Spleen (tissue), 11 donors: ENCODE results near the gene MYO15A. TPM values are rescaled to one million over a fixed set of nuclear protein-coding genes. Genes with fewer than 3 reads are reported as not detected.
A peak's percentile ranks its signal among the peaks of the same experiment; 100 is the strongest.

ENCODE experiments used
- DNase-seq: peaks from one replicate; pipeline ENCODE4 v3.0.0-alpha.2; 2020
- H3K27ac ChIP-seq, 8 donors: fragments of 200-600 bp; sonication (generic) in 7 of 8; 1 replicate in 4 of 8; 2 replicates in 4 of 8; pipeline versions ENCODE4 v1.5.0 to v1.8.0; 2016 to 2021; ENCODE audit warnings: inconsistent platforms in 4 of 8, mild to moderate bottlenecking in 4 of 8, moderate library complexity in 1 of 8
- H3K27me3 ChIP-seq, 7 donors: fragments of 200-600 bp; sonication (generic) in 6 of 7; replicated peaks in 1 of 7; 1 replicate in 4 of 7; 2 replicates in 3 of 7; pipeline versions ENCODE4 v1.5.0 to v1.8.0; 2016 to 2021; ENCODE audit warnings: inconsistent platforms in 3 of 7, mild to moderate bottlenecking in 1 of 7
- H3K36me3 ChIP-seq, 6 donors: fragments of 200-600 bp; sonication (generic) in 5 of 6; 1 replicate in 4 of 6; 2 replicates in 2 of 6; pipeline versions ENCODE4 v1.5.0 to v1.8.0; 2016 to 2021; ENCODE audit warnings: inconsistent platforms in 2 of 6
- H3K4me1 ChIP-seq, 6 donors: fragments of 200-600 bp; sonication (generic) in 5 of 6; 1 replicate in 3 of 6; 2 replicates in 3 of 6; pipeline versions ENCODE4 v1.5.0 to v1.8.0; 2016 to 2021; ENCODE audit warnings: inconsistent platforms in 3 of 6
- H3K4me3 ChIP-seq, 8 donors: fragments of 200-600 bp; sonication (generic) in 7 of 8; 1 replicate in 4 of 8; 2 replicates in 4 of 8; pipeline versions ENCODE4 v1.5.0 to v1.8.0; 2016 to 2021; ENCODE audit warnings: inconsistent platforms in 4 of 8, mild to moderate bottlenecking in 4 of 8, moderate library complexity in 2 of 8
- H3K9me3 ChIP-seq, 8 donors: fragments of 200-600 bp; sonication (generic) in 7 of 8; 1 replicate in 4 of 8; 2 replicates in 4 of 8; pipeline versions ENCODE4 v1.5.0 to v1.8.0; 2016 to 2021; ENCODE audit warnings: inconsistent platforms in 4 of 8
- POLR2A ChIP-seq, 3 donors: fragments of 450-650 bp; IDR thresholded peaks; one replicate each; pipeline ENCODE4 v1.5.1; 2017; ENCODE audit warnings: antibody characterized with exemption in 3 of 3, mild to moderate bottlenecking in 1 of 3
- POLR2AphosphoS5 ChIP-seq, 3 donors: sonication (generic); formaldehyde crosslinking; IDR thresholded peaks; one replicate each; pipeline ENCODE4 v1.5.1; 2017; ENCODE audit warnings: antibody characterized with exemption in 3 of 3
- WGBS, 5 donors: extraction: QIAGEN DNeasy Blood & Tissue Kit in 3 of 5; methylation state at CpG; one replicate each; pipeline versions ENCODE4 v1.1.5 to v1.1.7; 2013 to 2018; 5-methylcytosine and 5-hydroxymethylcytosine counted together
- intact Hi-C: fragments of 100-400 bp; cut with DNase I; formaldehyde crosslinking; loops from one replicate; pipeline ENCODE4 v1.15.0; 2023; ENCODE audit warnings: low total_unique reads
- polyA plus RNA-seq, 3 donors: library from polyadenylated mRNA; stranded (reverse); fragments of 200-250 nt; gene quantifications; one replicate each; pipeline ENCODE4 v1.2.1, GENCODE V29; 2013
- total RNA-seq, 7 donors: library from RNA; depleted of rRNA in 3 of 7; stranded (reverse); fragments of >200 nt in 3 of 7; fragmentation: NEBNext Ultra II Directional in 4 of 7; extraction: Animal tissue kit (Norgen Biotek cat#: 25700) in 4 of 7; gene quantifications; one replicate each; pipeline versions ENCODE4 v1.1.0 to v1.2.1, GENCODE V29; 2016 to 2021
- TF ChIP-seq, protein P1 (sequence below), 11 experiments: fragments of 200-600 bp in 7 of 11; fragments of 450-650 bp in 4 of 11; sonication (generic) in 4 of 11; IDR thresholded peaks in 8 of 11; conservative IDR thresholded peaks in 3 of 11; 1 replicate in 7 of 11; 2 replicates in 4 of 11; pipeline versions ENCODE4 v1.4.0 to v1.8.0; 2016 to 2021; ENCODE audit warnings: antibody characterized with exemption in 11 of 11, inconsistent platforms in 4 of 11, mild to moderate bottlenecking in 1 of 11
- donor health status: healthy with polysubstance abuse.
- donor health status: DM: no; HTN: no; CAD: no; lungs with moderate emphysema.
- donor health status: DM: no; HTN: no; CAD: no.
- donor health status: Bipolar disorder and iron deficiency.
- donor health status: healthy.
- donor health status: DM: no; HTN: no; CAD: no.
- donor health status: DM: yes; HTN: yes; CAD: no.

MYO15A gene
- total and polyA plus RNA-seq, 10 donors, result 0.26 to 1.9 (median 0.84) TPM

DNA sequence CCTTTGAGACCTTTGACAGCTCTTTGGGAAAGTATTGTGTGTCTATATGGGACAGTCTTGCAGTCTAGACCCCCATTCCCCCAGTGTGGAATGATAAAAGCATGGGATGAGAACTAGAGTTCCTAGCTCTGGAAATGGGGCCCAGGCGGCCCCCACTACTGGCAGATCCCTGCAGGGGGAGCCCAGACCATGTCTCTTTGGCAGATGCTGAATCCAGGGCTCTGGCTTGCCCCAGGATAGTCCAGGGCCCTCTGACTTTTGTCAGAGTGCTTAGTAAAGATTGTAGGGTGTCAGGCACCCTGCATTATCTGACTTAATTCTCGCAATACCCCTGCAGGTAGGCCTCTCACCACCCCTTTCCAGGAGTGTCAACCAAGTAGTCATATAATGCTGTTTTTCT lies 83.4 kb downstream of the MYO15A start:
- Histone ChIP-seq H3K9me3 (no peaks in the 10 kb centered on the region), H3K36me3 (peaks cover 0 to 100% (median 32%) of the 10 kb centered on the region in 6 donors), H3K4me1 (peaks cover 35 to 96% (median 75%) of the 10 kb centered on the region in 6 donors), H3K4me3 (no peak overlapping the region), H3K27me3 (no peaks in the 10 kb centered on the region), H3K27ac (peak overlapping the region in 2 of 8 donors; percentile 48 to 50)
- no peak for DNase-seq
- WGBS, 5 donors, result 73 to 92% (median 87%) methylated on average over 2 of the region's 2 CpGs
- intact Hi-C loops, result no loop called here
- TF ChIP-seq, protein P1, sequence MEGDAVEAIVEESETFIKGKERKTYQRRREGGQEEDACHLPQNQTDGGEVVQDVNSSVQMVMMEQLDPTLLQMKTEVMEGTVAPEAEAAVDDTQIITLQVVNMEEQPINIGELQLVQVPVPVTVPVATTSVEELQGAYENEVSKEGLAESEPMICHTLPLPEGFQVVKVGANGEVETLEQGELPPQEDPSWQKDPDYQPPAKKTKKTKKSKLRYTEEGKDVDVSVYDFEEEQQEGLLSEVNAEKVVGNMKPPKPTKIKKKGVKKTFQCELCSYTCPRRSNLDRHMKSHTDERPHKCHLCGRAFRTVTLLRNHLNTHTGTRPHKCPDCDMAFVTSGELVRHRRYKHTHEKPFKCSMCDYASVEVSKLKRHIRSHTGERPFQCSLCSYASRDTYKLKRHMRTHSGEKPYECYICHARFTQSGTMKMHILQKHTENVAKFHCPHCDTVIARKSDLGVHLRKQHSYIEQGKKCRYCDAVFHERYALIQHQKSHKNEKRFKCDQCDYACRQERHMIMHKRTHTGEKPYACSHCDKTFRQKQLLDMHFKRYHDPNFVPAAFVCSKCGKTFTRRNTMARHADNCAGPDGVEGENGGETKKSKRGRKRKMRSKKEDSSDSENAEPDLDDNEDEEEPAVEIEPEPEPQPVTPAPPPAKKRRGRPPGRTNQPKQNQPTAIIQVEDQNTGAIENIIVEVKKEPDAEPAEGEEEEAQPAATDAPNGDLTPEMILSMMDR (IDR thresholded peaks at IDR 0.05 in 8 of 11, conservative IDR thresholded peaks at IDR 0.05 in 3 of 11), result peak in 3 of 11 experiments; percentile 9 to 21 (median 12)
- no peak for TF ChIP-seq POLR2AphosphoS5 (IDR thresholded peaks at IDR 0.05)

DNA sequence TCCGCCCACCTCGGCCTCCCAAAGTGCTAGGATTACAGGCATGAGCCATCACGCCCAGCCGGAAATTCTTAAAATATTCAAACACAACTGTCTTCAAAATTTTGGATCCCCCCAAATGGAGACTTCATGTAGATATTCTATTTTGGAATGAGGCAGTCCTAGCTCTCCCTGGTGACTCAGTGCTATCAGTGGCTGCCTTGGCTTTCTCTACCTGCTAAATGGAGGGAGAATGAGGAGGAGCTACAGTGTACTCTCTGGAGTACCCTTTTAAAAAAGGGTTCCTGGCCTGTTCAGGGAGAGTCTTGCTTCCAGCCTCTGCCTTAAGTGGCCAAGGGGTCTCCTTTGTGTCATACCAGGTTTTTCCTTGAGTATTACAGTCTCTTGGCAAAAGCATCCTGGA lies 85.8 kb downstream of the MYO15A start:
- H3K4me3 ChIP-seq, result no peak overlapping the region
- no peak overlapping the region for H3K27ac ChIP-seq
- H3K27me3 ChIP-seq, result no peaks in the 10 kb centered on the region
- no peaks in the 10 kb centered on the region for H3K9me3 ChIP-seq
- peaks cover 0 to 100% (median 51%) of the 10 kb centered on the region in 6 donors for H3K36me3 ChIP-seq
- H3K4me1 ChIP-seq, result peaks cover 28 to 95% (median 75%) of the 10 kb centered on the region in 6 donors
- TF ChIP-seq POLR2A (IDR thresholded peaks at IDR 0.05) (no peak), POLR2AphosphoS5 (IDR thresholded peaks at IDR 0.05) (no peak)
- TF ChIP-seq, protein P1 (IDR thresholded peaks at IDR 0.05 in 8 of 11, conservative IDR thresholded peaks at IDR 0.05 in 3 of 11), result no peak
- 86 to 96% (median 96%) methylated on average over 4 of the region's 4 CpGs for WGBS, 5 donors
- intact Hi-C loops, result no loop called here
- no peak for DNase-seq

DNA sequence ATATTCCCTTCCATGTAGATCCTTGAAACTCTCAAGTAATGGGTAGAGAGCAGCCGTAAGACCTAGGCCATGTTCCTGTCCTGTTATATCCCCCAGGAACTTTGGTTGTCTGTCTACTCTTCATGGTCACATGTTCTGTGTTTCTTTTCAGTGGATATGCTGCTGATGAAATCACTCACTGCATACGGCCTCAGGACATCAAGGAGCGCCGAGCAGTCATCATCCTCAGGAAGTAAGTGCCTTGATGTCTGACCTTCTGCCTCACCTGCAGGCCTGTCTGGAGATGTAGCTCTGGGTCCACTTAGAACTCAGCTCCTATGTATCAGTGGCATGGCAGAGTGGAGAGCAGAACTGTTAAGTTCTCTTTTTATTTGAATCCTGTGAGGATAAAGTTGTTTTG lies 86.2 kb downstream of the MYO15A start:
- Histone ChIP-seq H3K27ac (no peak overlapping the region), H3K4me3 (no peak overlapping the region), H3K9me3 (no peaks in the 10 kb centered on the region), H3K36me3 (peaks cover 0 to 100% (median 53%) of the 10 kb centered on the region in 6 donors), H3K27me3 (no peaks in the 10 kb centered on the region), H3K4me1 (peaks cover 27 to 95% (median 73%) of the 10 kb centered on the region in 6 donors)
- intact Hi-C loops, result no loop called here
- 66 to 87% (median 71%) methylated on average over 4 of the region's 4 CpGs for WGBS, 5 donors
- DNase-seq, result no peak
- TF ChIP-seq POLR2AphosphoS5 (IDR thresholded peaks at IDR 0.05), result no peak
- TF ChIP-seq POLR2A (IDR thresholded peaks at IDR 0.05), result no peak
- TF ChIP-seq, protein P1 (IDR thresholded peaks at IDR 0.05 in 8 of 11, conservative IDR thresholded peaks at IDR 0.05 in 3 of 11), result no peak

DNA sequence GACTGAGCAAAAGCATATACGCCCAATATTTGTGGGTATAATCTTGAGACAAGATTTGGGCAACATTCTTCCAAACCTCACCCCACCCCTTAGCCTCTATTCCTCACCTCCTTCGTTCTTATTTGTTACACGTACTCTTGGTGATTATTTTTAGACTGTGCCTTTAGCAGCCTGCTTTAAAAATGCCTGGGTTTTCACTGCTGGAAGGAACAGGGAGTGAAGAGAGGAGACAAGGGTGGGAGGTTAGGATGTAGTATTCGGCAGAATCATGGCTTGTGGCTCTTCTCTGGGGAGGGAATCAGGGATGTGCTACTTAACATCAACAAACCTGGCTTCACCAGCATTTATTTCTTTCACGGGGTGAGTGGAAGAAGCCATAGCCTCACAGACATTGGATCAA lies 86.7 kb downstream of the MYO15A start:
- peaks cover 0 to 100% (median 54%) of the 10 kb centered on the region in 6 donors for H3K36me3 ChIP-seq
- peaks cover 22 to 95% (median 71%) of the 10 kb centered on the region in 6 donors for H3K4me1 ChIP-seq
- 81 to 96% (median 90%) methylated on average over 5 of the region's 5 CpGs for WGBS, 5 donors

More for the DNA sequence above, 86.7 kb downstream of the MYO15A start:
- Histone ChIP-seq H3K27ac (no peak overlapping the region), H3K27me3 (no peaks in the 10 kb centered on the region), H3K9me3 (no peaks in the 10 kb centered on the region), H3K4me3 (no peak overlapping the region)
- intact Hi-C loops, result no loop called here
- TF ChIP-seq POLR2AphosphoS5 (IDR thresholded peaks at IDR 0.05), result no peak
- TF ChIP-seq, protein P1 (IDR thresholded peaks at IDR 0.05 in 8 of 11, conservative IDR thresholded peaks at IDR 0.05 in 3 of 11), result no peak
- no peak for DNase-seq
